Vagina (tissue), 2 donors: ENCODE data around the gene PTPRG.

Source experiments
- CTCF ChIP-seq, 3 experiments: fragments of 450-650 bp in 2 of 3; fragments of 200-600 bp in 1 of 3; sonication (generic) in 1 of 3; IDR thresholded peaks; one replicate each; pipeline ENCODE4 v1.5.1; 2017 to 2019; ENCODE audit warnings: antibody characterized with exemption in 3 of 3, mild to moderate bottlenecking in 2 of 3, moderate library complexity in 2 of 3
- POLR2AphosphoS5 ChIP-seq, 2 donors: sonication (generic); formaldehyde crosslinking; IDR thresholded peaks; one replicate each; pipeline ENCODE4 v1.9.0; 2017; ENCODE audit warnings: antibody characterized with exemption in 2 of 2, mild to moderate bottlenecking in 2 of 2, low read depth in 1 of 2; ENCODE audit not compliant: insufficient read depth in 1 of 2

GRCh38 chr3:61882253-61882652, 320.9 kb downstream of the PTPRG start:
- TF ChIP-seq CTCF (IDR thresholded peaks at IDR 0.05) (no peak), POLR2AphosphoS5 (IDR thresholded peaks at IDR 0.05; ENCODE audit: insufficient read depth in 1 of 2, low read depth in 1 of 2) (no peak)
